ENCODE measurements around the gene AKT3.
"Not testable (repeated sequence)": the region's sequence is repeated elsewhere in the genome, so short reads cannot be mapped to it uniquely, and the experiment has no call there.

The AKT3 gene

GRCh38 chr1:243841507-243841906 is 8.5 kb downstream of the AKT3 start:
- no peak for DNase-seq (ENCODE audit: low read depth in 2 of 2)

- no peak for DNase-seq (ENCODE audit: low read depth in 2 of 2)
Measured at GRCh38 chr1:243837907-243838535, 12.0 kb downstream of the AKT3 start.

GRCh38 chr1:243834130-243834529 is 15.9 kb downstream of the AKT3 start:
- DNase-seq (ENCODE audit: low read depth in 2 of 2): no peak

GRCh38 chr1:243831463-243831862 is 18.6 kb downstream of the AKT3 start:
- no peak for DNase-seq (ENCODE audit: low read depth in 2 of 2)

- no peak for DNase-seq (ENCODE audit: low read depth in 2 of 2)
Measured at GRCh38 chr1:243827206-243827605, 22.8 kb downstream of the AKT3 start.

- DNase-seq (ENCODE audit: low read depth in 2 of 2): not testable (repeated sequence)
Measured at GRCh38 chr1:243824907-243825306, 25.1 kb downstream of the AKT3 start.

GRCh38 chr1:243821177-243821680 is 28.8 kb downstream of the AKT3 start:
- no peak for DNase-seq (ENCODE audit: low read depth in 2 of 2)

GRCh38 chr1:243819438-243819839 is 30.6 kb downstream of the AKT3 start:
- DNase-seq (ENCODE audit: low read depth in 2 of 2): no peak

GRCh38 chr1:243818978-243819377 is 31.1 kb downstream of the AKT3 start:
- DNase-seq (ENCODE audit: low read depth in 2 of 2): no peak

GRCh38 chr1:243814718-243815117 is 35.3 kb downstream of the AKT3 start:
- no peak for DNase-seq (ENCODE audit: low read depth in 2 of 2)

GRCh38 chr1:243807346-243807745 is 42.7 kb downstream of the AKT3 start:
- DNase-seq (ENCODE audit: low read depth in 2 of 2): not testable (repeated sequence)

GRCh38 chr1:243806310-243806709 is 43.7 kb downstream of the AKT3 start:
- no peak for DNase-seq (ENCODE audit: low read depth in 2 of 2)

- DNase-seq (ENCODE audit: low read depth in 2 of 2): no peak
Measured at GRCh38 chr1:243802736-243803135, 47.3 kb downstream of the AKT3 start.

GRCh38 chr1:243801378-243801777 is 48.7 kb downstream of the AKT3 start:
- no peak for DNase-seq (ENCODE audit: low read depth in 2 of 2)

GRCh38 chr1:243799908-243800307 is 50.1 kb downstream of the AKT3 start:
- no peak for DNase-seq (ENCODE audit: low read depth in 2 of 2)

GRCh38 chr1:243798726-243799125 is 51.3 kb downstream of the AKT3 start:
- no peak for DNase-seq (ENCODE audit: low read depth in 2 of 2)

- DNase-seq (ENCODE audit: low read depth in 2 of 2): no peak
Measured at GRCh38 chr1:243796016-243796415, 54.0 kb downstream of the AKT3 start.

- DNase-seq (ENCODE audit: low read depth in 2 of 2): no peak
Measured at GRCh38 chr1:243793298-243793697, 56.7 kb downstream of the AKT3 start.

GRCh38 chr1:243792891-243793290 is 57.2 kb downstream of the AKT3 start:
- DNase-seq (ENCODE audit: low read depth in 2 of 2): no peak

GRCh38 chr1:243792401-243792800 is 57.6 kb downstream of the AKT3 start:
- DNase-seq (ENCODE audit: low read depth in 2 of 2): no peak

GRCh38 chr1:243791586-243792267 is 58.3 kb downstream of the AKT3 start:
- DNase-seq (ENCODE audit: low read depth in 2 of 2): no peak

- no peak for DNase-seq (ENCODE audit: low read depth in 2 of 2)
Measured at GRCh38 chr1:243790404-243790803, 59.6 kb downstream of the AKT3 start.

- DNase-seq (ENCODE audit: low read depth in 2 of 2): no peak
Measured at GRCh38 chr1:243786531-243786930, 63.5 kb downstream of the AKT3 start.

All from stimulated activated CD4-positive, alpha-beta T cell treated with anti-CD3 and anti-CD28 coated beads, Interleukin-1b, Interleukin-23, amount 100 ng/mL, for 1 hour (primary cell).